Measurements from ENCODE around the gene GTF2E1. TPM values are rescaled to one million over a fixed set of nuclear protein-coding genes. Genes with fewer than 3 reads are reported as not detected.
A peak's percentile ranks its signal among the peaks of the same experiment; 100 is the strongest.

GTF2E1 gene
- polyA plus RNA-seq, 3 donors from 2014 or later, result 10.0 to 15.9 (median 11.0) TPM

DNA sequence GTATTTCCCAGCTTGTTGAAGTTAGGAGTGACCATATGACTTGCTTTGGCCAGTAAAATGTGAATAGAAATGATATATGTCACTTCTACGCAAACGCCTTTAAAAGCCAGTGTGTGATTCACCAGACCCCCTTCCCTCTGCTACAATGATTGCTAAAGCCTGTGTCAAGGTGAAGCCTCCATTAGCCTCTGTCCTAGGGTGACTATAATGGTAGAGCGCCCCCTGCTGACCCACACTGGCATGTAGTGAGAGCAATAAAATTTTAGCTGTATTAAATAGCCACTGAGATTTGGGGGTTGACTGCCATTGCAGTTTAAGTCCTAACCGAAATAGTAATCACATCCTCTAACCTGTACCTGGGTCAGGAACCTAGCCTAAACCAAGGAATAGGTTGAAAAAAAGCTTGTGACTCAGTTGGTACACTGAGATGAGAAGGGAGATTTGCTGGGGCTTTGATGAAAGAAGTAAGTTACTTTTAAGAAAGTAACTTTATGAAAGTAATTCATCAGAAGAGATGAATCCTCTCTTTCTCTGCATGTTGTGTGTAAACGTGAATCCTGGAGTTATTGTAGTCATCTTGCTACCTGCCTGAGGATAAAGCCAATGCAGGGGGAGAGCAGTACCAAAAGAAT is 52.6 kb downstream of the GTF2E1 start:
- H3K4me1 Mint-ChIP-seq, result no peaks in the 10 kb centered on the region
- peaks cover 0 to 3% (median 2%) of the 10 kb centered on the region in 3 donors for H3K27me3 Mint-ChIP-seq (ENCODE audit: low read depth in 3 of 3)
- DNase-seq, result peak; percentile 52 to 65 (median 61)
- no peaks in the 10 kb centered on the region for H3K36me3 Mint-ChIP-seq
- no peak overlapping the region for H3K4me3 Mint-ChIP-seq
- no peak overlapping the region for H3K27ac Mint-ChIP-seq
- no peaks in the 10 kb centered on the region for H3K9me3 Mint-ChIP-seq

DNA sequence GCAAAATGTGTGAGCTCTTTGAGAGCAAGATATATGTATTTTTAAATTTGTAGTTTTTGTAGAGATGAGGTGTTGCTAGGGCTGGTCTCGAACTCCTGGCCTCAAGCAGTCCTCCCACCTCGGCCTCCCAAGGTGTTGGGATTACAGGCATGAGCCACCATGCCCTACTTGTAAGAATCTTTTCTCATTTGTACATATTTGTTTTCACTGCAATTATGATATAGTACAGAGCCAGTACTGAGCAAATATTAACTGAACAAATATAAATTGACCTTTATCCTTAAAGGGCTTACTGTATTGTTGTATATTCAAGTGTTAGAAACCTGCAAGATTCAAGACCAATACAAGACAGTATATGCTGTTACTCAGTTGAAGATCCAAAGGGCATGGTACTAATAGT is 53.4 kb downstream of the GTF2E1 start:
- H3K4me3 Mint-ChIP-seq, result no peak overlapping the region
- no peak overlapping the region for H3K27ac Mint-ChIP-seq
- H3K27me3 Mint-ChIP-seq (ENCODE audit: low read depth in 3 of 3), result peaks cover 0 to 3% (median 2%) of the 10 kb centered on the region in 3 donors
- no peak for DNase-seq
- H3K4me1 Mint-ChIP-seq, result no peaks in the 10 kb centered on the region
- no peaks in the 10 kb centered on the region for H3K9me3 Mint-ChIP-seq
- H3K36me3 Mint-ChIP-seq, result no peaks in the 10 kb centered on the region

DNA sequence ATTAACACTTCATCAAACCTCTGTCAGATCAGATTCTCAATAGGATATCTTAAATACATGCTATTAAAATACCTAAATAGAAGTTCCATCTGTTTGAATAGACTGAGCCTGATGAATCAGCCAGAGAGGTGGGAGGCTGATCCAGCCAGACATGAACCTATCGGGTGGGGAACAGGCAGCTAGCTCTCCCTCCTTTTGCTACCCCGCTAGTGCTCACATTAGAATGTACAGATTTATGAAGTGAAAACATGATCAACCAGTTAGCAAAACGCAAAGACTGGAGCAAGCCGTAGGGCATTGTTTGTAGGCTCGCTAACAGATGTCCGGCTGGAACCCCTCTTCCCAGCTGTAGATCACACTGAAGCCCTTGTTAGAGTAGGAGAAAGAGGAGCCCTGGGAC is 54.4 kb downstream of the GTF2E1 start:
- Mint-ChIP-seq H3K36me3 (no peaks in the 10 kb centered on the region), H3K27ac (no peak overlapping the region), H3K27me3 (ENCODE audit: low read depth in 3 of 3) (peaks cover 0 to 3% (median 2%) of the 10 kb centered on the region in 3 donors), H3K4me1 (no peaks in the 10 kb centered on the region), H3K9me3 (no peaks in the 10 kb centered on the region), H3K4me3 (no peak overlapping the region)
- DNase-seq, result no peak

DNA sequence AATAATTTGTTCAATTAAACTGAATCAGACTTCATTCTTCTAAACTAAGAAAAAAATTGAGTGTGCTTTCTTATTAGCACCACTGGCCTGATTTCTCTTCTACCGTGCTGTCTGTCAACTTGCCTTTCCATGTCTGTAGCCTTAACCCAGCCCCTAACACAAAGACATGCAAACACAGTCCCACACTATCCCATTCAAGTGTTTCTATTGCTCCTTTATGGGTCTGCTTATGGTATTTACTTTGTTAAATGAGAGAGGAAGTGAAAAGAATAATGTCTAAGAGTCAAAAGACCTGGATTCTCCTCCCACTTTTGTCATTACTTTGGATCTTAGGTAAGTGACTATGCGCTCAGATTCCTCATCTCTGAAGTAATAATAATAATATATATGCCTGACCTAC is 55.3 kb downstream of the GTF2E1 start:
- H3K27me3 Mint-ChIP-seq (ENCODE audit: low read depth in 3 of 3), result peaks cover 0 to 3% (median 2%) of the 10 kb centered on the region in 3 donors
- H3K4me3 Mint-ChIP-seq, result no peak overlapping the region
- no peak overlapping the region for H3K27ac Mint-ChIP-seq
- H3K36me3 Mint-ChIP-seq, result no peaks in the 10 kb centered on the region
- DNase-seq, result no peak
- no peaks in the 10 kb centered on the region for H3K4me1 Mint-ChIP-seq
- H3K9me3 Mint-ChIP-seq, result no peaks in the 10 kb centered on the region

DNA sequence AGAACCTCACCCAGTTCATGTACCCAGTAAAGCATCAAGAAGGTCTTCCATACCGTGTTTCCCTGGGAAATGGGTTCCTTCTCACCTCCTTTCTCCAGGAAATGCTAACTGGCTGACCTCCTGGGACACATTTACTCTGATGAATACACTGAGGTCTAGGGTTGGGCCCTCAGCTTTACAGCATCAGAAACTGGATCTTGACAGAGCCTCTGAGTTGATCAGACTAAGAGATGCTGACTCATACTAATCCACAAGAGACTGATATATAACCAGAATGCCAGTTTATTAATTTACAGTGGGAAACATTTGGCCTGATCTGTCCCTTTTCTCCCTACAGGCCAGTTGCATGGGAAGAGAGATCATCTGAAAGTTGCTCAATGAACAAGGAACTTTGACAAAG is 55.8 kb downstream of the GTF2E1 start:
- Mint-ChIP-seq H3K36me3 (no peaks in the 10 kb centered on the region), H3K27me3 (ENCODE audit: low read depth in 3 of 3) (peaks cover 0 to 3% (median 2%) of the 10 kb centered on the region in 3 donors), H3K4me3 (no peak overlapping the region), H3K9me3 (no peaks in the 10 kb centered on the region), H3K27ac (no peak overlapping the region), H3K4me1 (no peaks in the 10 kb centered on the region)
- DNase-seq, result no peak

DNA sequence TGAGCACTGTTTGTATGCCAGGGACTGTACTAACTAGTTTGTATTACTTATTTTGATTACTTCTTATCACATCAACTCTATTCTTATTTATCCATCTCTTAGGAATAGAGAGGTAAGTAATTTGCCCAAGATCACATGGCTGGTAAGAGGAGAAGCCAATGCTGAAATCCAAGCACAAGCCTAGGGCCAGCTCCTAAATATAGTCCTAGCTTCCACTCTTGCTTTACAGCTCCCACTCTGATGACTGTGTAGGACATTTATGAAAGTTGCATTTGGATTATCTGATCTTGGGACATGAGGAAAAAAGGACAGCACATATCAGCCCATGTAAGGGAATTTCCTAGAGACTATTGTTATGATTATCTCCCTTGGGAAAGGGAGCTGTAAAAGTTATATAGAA is 58.1 kb downstream of the GTF2E1 start:
- H3K36me3 Mint-ChIP-seq, result no peaks in the 10 kb centered on the region

DNA sequence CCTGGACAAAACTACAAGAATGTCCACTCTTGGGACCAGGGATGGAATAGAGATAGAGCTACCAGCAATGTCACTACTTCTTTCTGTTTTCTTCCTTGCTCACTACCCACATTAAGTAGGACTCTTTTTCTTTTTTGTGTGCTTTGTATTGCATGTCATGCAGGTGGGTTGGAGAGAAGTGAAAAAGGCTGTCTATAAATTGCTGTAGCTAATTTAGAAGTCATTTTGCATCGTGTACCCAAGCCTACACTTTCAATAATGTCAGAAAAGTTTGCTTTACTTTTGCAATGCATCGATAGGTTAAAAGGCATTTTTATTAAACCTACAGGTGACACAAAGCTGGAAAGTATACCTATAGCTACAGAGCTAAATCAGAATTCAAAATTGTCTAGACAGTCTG is 58.9 kb downstream of the GTF2E1 start:
- Mint-ChIP-seq H3K27me3 (ENCODE audit: low read depth in 3 of 3) (peaks cover 0 to 9% (median 4%) of the 10 kb centered on the region in 3 donors), H3K9me3 (no peaks in the 10 kb centered on the region), H3K4me3 (no peak overlapping the region), H3K4me1 (no peaks in the 10 kb centered on the region), H3K27ac (no peak overlapping the region), H3K36me3 (no peaks in the 10 kb centered on the region)
- DNase-seq, result no peak

More for the DNA sequence above, 58.1 kb downstream of the GTF2E1 start:
- Mint-ChIP-seq H3K4me1 (no peaks in the 10 kb centered on the region), H3K27ac (no peak overlapping the region), H3K9me3 (no peaks in the 10 kb centered on the region), H3K27me3 (ENCODE audit: low read depth in 3 of 3) (peaks cover 0 to 9% (median 2%) of the 10 kb centered on the region in 3 donors), H3K4me3 (no peak overlapping the region)
- no peak for DNase-seq

DNA sequence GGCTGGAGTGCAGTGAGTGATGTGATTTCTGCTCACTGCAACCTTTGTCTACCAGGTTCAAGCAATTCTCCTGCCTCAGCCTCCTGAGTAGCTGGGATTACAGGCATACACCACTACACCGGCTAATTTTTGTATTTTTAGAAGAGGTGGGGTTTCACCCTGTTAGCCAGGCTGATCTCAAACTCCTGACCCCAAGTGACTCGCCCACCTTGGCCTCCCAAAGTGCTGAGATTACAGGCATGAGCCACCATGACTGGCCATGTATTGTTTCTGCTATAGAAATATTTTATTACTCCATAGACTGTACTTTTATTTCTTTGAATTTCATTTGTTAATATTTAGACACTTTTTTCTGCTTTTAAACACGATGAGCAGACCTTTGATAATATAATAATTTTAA is 60.4 kb downstream of the GTF2E1 start:
- no peaks in the 10 kb centered on the region for H3K4me1 Mint-ChIP-seq

DNA sequence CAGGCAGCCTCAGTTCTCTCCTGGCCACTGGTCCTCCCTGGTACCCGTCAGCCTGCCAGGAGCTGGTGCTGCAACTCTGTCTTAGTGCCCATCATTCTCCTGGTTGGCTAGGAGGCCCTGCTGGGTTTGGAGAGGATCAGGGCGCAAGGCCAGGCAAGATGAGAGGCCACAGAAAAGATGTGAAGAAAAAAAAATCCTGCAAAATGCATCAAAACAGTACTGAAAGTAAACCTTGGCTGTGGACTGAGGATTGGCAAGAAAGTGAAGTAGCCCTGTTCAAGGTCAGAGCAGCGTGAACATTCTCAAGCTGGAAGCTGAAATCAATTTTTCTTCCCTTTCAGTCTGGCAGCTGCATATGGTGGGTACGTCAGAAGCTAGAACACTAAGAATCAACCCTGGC is 74.2 kb downstream of the GTF2E1 start:
- Mint-ChIP-seq H3K27me3 (ENCODE audit: low read depth in 3 of 3) (peaks cover 0 to 3% (median 2%) of the 10 kb centered on the region in 3 donors), H3K9me3 (peaks cover 0 to 6% (median 0%) of the 10 kb centered on the region in 6 donors), H3K27ac (no peak overlapping the region), H3K36me3 (peaks cover 0 to 3% (median 0%) of the 10 kb centered on the region in 3 donors), H3K4me1 (no peaks in the 10 kb centered on the region), H3K4me3 (no peak overlapping the region)
- no peak for DNase-seq

More for the DNA sequence above, 60.4 kb downstream of the GTF2E1 start:
- no peak overlapping the region for H3K27ac Mint-ChIP-seq
- peaks cover 2 to 8% (median 7%) of the 10 kb centered on the region in 3 donors for H3K27me3 Mint-ChIP-seq (ENCODE audit: low read depth in 3 of 3)
- H3K36me3 Mint-ChIP-seq, result no peaks in the 10 kb centered on the region
- DNase-seq, result no peak
- no peaks in the 10 kb centered on the region for H3K9me3 Mint-ChIP-seq
- no peak overlapping the region for H3K4me3 Mint-ChIP-seq

DNA sequence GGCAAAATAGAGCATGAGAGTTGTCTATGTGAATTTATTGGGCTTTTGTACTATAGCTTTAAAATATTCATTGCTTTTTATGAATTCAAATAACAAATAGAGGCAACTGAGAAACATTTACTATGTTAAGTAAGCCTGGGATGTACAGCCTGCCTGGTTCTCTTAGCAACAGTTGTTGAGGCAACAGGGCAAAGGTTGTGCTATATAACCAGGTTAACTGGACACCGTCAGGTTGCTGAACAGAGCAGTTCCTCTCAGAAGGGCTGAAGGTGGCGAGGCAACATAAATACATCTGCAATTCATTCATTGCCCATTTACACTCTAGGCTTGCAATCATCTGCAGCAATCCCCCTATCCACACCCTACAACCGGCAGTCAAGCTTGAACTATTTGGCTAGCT is 78.2 kb downstream of the GTF2E1 start:
- no peak for DNase-seq
- H3K4me1 Mint-ChIP-seq, result no peaks in the 10 kb centered on the region

DNA sequence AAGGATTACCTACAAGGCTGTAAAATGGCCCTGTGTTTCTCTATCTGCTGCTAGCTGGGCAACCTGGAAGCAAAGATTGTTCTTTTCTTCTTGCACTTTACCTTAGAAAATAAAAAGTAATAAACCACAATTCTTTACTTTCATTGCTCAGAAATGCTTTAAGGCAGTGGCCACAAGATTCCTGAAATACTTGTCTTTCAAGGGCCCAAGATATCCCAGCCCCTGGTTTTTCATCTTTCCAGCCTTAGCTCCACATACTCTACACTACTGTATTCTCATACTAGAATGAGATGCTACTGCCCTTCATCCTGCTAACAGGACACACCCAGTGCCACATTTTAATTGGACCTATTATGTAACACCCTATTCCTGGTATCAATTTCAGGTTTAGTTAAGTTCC is 78.9 kb downstream of the GTF2E1 start:
- H3K4me3 Mint-ChIP-seq, result no peak overlapping the region
- peaks cover 3 to 9% (median 4%) of the 10 kb centered on the region in 3 donors for H3K27me3 Mint-ChIP-seq (ENCODE audit: low read depth in 3 of 3)
- no peaks in the 10 kb centered on the region for H3K36me3 Mint-ChIP-seq
- no peaks in the 10 kb centered on the region for H3K9me3 Mint-ChIP-seq
- H3K27ac Mint-ChIP-seq, result no peak overlapping the region
- H3K4me1 Mint-ChIP-seq, result no peaks in the 10 kb centered on the region
- no peak for DNase-seq

More for the DNA sequence above, 78.2 kb downstream of the GTF2E1 start:
- H3K27ac Mint-ChIP-seq, result no peak overlapping the region
- H3K27me3 Mint-ChIP-seq (ENCODE audit: low read depth in 3 of 3), result peaks cover 3 to 9% (median 4%) of the 10 kb centered on the region in 3 donors
- no peaks in the 10 kb centered on the region for H3K9me3 Mint-ChIP-seq
- no peaks in the 10 kb centered on the region for H3K36me3 Mint-ChIP-seq
- no peak overlapping the region for H3K4me3 Mint-ChIP-seq

DNA sequence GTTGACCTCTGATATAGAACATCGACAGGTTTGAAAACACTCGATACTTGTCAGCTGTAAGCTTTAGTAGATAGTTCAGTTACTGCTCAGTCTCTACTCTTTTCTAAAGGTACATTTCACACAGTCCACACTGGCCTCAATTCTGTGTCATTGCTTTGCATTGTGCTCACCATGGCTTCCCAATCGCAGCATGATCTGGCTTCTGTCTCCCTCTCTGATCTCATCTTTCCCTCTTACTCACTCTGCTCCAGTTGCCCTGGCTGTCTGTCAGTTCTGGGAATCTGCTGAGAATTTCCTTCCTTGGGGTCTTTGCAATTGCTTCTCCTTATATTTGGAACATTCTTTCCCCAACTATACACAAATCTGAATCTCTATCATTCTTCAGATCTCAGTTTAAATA is 80.6 kb downstream of the GTF2E1 start:
- DNase-seq, result no peak
- Mint-ChIP-seq H3K9me3 (no peaks in the 10 kb centered on the region), H3K27me3 (ENCODE audit: low read depth in 3 of 3) (peaks cover 3 to 10% (median 4%) of the 10 kb centered on the region in 3 donors), H3K27ac (no peak overlapping the region), H3K4me1 (no peaks in the 10 kb centered on the region), H3K4me3 (no peak overlapping the region), H3K36me3 (no peaks in the 10 kb centered on the region)

DNA sequence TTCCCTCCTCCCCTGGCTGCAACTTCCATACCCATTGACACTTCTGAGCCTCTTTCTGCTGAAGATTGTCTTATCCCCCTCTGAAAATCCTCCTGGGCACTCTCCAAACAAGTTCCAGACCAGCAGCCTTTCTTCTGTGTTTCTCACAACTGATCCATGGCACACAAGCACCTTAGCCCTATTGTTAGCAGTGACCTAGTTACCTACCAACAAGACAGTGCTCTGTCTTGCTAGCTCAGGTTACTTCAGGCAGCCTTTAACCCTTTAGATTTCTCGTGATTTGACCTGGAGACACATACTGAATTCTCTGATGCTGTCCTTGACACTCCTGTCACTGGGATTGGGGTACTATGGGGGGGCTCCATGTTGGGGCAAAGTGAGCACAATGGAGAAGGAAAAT is 82.1 kb downstream of the GTF2E1 start:
- Mint-ChIP-seq H3K9me3 (no peaks in the 10 kb centered on the region), H3K36me3 (no peaks in the 10 kb centered on the region), H3K4me3 (no peak overlapping the region), H3K4me1 (no peaks in the 10 kb centered on the region), H3K27me3 (ENCODE audit: low read depth in 3 of 3) (peaks cover 0 to 10% (median 2%) of the 10 kb centered on the region in 3 donors), H3K27ac (no peak overlapping the region)
- DNase-seq, result no peak

DNA sequence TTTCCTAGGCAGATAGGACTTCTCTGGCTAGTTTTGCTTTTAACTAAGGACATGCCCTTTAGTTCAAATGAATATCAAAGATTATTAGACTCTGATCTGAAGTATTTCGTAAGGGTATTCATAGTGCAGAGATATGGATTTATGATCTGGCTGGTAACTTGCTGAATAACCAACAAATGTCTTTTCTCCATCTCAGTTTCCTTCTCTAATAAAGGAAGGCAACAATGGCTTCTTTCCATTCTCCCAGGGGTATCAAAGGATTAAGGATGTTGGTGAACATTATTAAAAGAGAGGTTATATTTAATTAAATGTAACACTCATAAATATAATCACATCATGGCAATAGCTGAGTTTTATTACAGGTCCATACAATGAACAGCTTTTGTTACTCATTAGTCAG is 86.3 kb downstream of the GTF2E1 start:
- no peak overlapping the region for H3K27ac Mint-ChIP-seq
- no peaks in the 10 kb centered on the region for H3K36me3 Mint-ChIP-seq
- DNase-seq, result no peak
- peaks cover 0 to 8% (median 0%) of the 10 kb centered on the region in 6 donors for H3K9me3 Mint-ChIP-seq
- H3K27me3 Mint-ChIP-seq (ENCODE audit: low read depth in 3 of 3), result peaks cover 2 to 13% (median 10%) of the 10 kb centered on the region in 3 donors
- H3K4me3 Mint-ChIP-seq, result no peak overlapping the region
- no peaks in the 10 kb centered on the region for H3K4me1 Mint-ChIP-seq

DNA sequence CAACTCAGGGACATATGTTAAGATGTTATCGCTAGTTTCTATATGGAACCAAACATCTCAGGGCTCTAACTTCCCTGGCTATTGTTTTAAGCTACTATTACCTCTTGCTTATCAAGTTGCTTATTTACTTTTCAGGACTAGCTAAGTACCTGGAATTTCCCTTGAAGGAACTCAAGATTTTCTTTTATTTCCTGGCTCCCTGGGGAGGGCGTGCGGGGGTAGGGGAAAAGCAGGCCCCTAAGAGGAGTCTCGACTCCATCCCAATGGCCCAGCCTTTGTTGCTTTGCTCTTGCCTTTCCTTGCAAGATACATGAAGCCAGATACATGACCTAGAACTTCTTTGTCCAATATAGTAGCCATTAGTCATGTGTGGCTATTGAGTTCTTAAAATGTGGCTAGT is 88.5 kb downstream of the GTF2E1 start:
- no peak for DNase-seq
- peaks cover 2 to 12% (median 11%) of the 10 kb centered on the region in 3 donors for H3K27me3 Mint-ChIP-seq (ENCODE audit: low read depth in 3 of 3)
- peaks cover 0 to 8% (median 0%) of the 10 kb centered on the region in 6 donors for H3K9me3 Mint-ChIP-seq
- H3K36me3 Mint-ChIP-seq, result no peaks in the 10 kb centered on the region
- no peaks in the 10 kb centered on the region for H3K4me1 Mint-ChIP-seq
- H3K4me3 Mint-ChIP-seq, result no peak overlapping the region
- H3K27ac Mint-ChIP-seq, result no peak overlapping the region

All from immature natural killer cell (primary cell).